Activated naive CD4-positive, alpha-beta T cell treated with anti-CD3 and anti-CD28 coated beads, Interleukin-2, amount 10 ng/mL, durations not matched to agents 7 days and 5 days (primary cell): ENCODE data around the gene POTEG.
"Not testable (repeated sequence)": the region's sequence is repeated elsewhere in the genome, so short reads cannot be mapped to it uniquely, and the experiment has no call there.

Source experiments
- CTCF ChIA-PET: fragments of 350-600 bp; sonication (Branson Sonifier 250); formaldehyde crosslinking; loops from one replicate; lab custom pipeline; 2021; ENCODE audit warnings: antibody characterized with exemption; lab: Charles Lee
- DNase-seq: peaks from one replicate; pipeline ENCODE4 v3.0.0-alpha.2; 2020
- H3K27ac Mint-ChIP-seq: one replicate; pipeline ENCODE4 v1.8.0; 2021; ENCODE audit warnings: mild to moderate bottlenecking, moderate library complexity, mixed read lengths
- H3K27me3 Mint-ChIP-seq: one replicate; pipeline ENCODE4 v1.8.0; 2021; ENCODE audit warnings: mild to moderate bottlenecking, mixed read lengths
- H3K36me3 Mint-ChIP-seq: one replicate; pipeline ENCODE4 v1.8.0; 2021; ENCODE audit warnings: mixed read lengths
- H3K4me1 Mint-ChIP-seq: one replicate; pipeline ENCODE4 v1.8.0; 2021; ENCODE audit warnings: mixed read lengths
- H3K4me3 Mint-ChIP-seq: one replicate; pipeline ENCODE4 v1.8.0; 2021; ENCODE audit warnings: mild to moderate bottlenecking, moderate library complexity, mixed read lengths
- H3K9me3 Mint-ChIP-seq: one replicate; pipeline ENCODE4 v1.8.0; 2021; ENCODE audit warnings: mixed read lengths

The POTEG gene

DNA sequence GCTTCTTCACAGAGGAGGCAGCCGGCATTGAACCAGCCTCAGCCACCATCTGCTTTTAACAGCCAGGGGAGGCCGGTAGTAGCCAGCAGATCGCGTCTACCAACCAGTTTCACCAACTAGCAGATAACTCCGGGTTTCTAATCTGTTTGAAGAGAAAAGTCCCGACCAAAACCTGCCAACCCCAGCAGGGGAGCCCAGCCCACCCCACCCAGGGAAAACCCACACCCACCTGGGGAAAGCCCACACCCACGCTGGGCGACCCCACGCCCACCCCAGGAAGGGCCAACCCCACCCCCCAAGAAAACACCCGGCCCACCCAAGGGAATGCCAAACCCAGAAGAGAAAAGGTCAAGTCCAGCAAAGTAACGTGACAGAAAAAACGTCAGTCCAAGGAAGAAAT is at the start of gene POTEG:
POTEG (minus strand) TSS at position 101 of the 400 bp plus-strand sequence; CDS start at position 49, 52 bp downstream.
- H3K4me3 Mint-ChIP-seq, CTCF ChIA-PET: not testable (repeated sequence)

DNA sequence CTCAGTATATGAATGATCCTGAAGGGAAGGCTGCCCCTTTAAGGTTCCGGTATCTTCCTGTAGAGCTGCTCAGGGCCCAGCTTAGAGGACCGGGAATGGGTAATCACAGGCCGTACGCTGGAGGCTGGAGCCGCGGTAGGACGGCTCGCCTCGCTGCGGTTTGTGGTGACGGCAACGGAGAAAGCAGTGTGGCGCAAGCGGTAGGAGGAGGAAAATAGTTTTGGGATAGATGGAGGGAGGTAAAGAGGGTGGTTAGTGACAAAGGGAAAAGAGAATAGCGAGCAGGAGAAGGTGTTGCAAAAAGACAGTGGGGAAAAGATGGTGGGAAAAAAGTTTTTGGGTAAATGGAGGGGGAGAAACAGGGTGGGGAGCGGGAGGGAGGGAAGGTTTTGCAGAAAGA is 48.0 kb upstream of the POTEG start:
- not testable (repeated sequence) for H3K27ac Mint-ChIP-seq

More for the DNA sequence above, at the start of gene POTEG:
- not testable (repeated sequence) for DNase-seq, H3K27ac Mint-ChIP-seq, H3K9me3 Mint-ChIP-seq, H3K4me1 Mint-ChIP-seq, H3K36me3 Mint-ChIP-seq, H3K27me3 Mint-ChIP-seq

DNA sequence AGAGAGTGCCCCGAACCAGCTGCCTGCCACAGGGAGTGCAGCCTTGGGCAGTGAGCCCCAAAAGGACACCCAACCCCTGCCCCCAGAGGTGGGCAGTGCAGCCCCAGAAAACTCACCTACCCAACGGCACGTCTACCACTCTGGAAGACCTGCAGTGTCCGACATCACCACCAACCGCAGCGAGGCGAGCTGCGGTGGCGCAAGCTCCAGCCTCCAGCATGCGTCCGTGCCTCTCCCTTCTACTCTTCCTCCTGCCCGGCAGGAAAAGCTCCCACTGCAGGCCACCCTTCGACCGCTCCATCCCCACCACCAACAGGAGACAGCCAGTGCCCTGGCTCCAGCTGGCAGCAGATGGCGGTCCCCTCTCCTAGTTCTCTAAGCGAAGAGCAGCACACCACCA is 47.3 kb upstream of the POTEG start:
- H3K27me3 Mint-ChIP-seq, H3K36me3 Mint-ChIP-seq, DNase-seq, H3K4me3 Mint-ChIP-seq, H3K27ac Mint-ChIP-seq, H3K4me1 Mint-ChIP-seq, CTCF ChIA-PET, H3K9me3 Mint-ChIP-seq: not testable (repeated sequence)

More for the DNA sequence above, 48.0 kb upstream of the POTEG start:
- H3K9me3 Mint-ChIP-seq, H3K4me3 Mint-ChIP-seq, DNase-seq, H3K4me1 Mint-ChIP-seq, H3K36me3 Mint-ChIP-seq, CTCF ChIA-PET, H3K27me3 Mint-ChIP-seq: not testable (repeated sequence)

DNA sequence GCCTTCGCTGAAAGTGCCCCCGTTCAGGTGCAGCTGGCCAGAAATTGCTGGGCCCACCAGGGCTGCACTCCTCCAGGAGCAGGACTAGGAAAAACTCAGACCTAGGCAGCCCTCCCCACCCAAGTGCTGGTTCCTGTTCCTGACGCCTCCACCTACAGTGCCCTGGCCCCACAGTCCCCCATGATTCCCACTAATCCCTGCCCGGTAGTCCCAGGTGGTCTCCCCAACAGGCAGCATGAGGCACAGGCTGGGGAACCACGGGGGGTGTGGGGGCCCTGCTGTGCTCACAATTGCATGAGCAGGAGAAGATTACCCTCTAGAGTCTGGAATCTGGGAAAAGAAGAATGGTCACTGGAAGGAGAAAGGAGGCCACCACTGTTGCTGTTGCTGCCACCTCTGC is 46.4 kb upstream of the POTEG start:
- DNase-seq, H3K4me3 Mint-ChIP-seq, H3K36me3 Mint-ChIP-seq, H3K9me3 Mint-ChIP-seq, H3K27ac Mint-ChIP-seq, H3K4me1 Mint-ChIP-seq, CTCF ChIA-PET, H3K27me3 Mint-ChIP-seq: not testable (repeated sequence)

DNA sequence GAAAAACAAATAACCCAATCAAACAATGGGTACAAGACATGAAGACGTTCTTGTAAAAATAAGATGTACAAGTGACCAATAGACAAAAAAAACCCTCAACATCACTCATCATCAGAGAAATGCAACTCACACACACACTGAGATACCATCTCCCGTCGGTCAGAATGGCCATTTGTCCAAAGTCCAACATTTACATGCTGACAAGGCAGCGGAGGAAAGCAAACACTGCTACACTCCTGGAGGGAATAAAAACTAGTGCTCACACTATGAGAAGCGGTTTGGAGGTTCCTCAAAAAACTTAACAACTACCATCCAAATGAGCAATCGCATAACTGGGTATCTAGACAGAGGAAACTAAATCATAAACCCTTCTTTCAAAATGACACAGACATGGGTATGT is 11.6 kb upstream of the POTEG start:
- H3K9me3 Mint-ChIP-seq, DNase-seq, H3K27me3 Mint-ChIP-seq, H3K27ac Mint-ChIP-seq, H3K4me3 Mint-ChIP-seq, CTCF ChIA-PET, H3K4me1 Mint-ChIP-seq, H3K36me3 Mint-ChIP-seq: not testable (repeated sequence)

DNA sequence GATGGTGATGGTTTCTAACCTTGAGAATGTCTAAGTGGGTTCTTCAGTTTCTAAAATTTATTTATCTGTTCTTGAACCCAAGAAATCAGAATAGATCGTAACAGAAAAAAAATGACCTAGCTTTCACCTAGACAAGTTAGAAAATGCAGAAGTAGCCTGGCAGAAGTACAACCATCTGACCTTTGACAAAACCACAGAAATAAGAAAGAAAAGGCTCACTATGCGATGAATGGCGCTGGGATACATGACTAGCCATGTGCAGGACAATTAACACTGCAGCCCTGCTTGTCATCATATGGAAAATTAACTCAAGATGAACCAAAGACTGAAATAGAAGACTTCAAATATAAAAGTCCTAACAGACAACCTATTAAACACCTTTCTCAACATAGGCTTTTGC is 5.7 kb upstream of the POTEG start:
- H3K4me3 Mint-ChIP-seq, H3K4me1 Mint-ChIP-seq, H3K9me3 Mint-ChIP-seq, H3K36me3 Mint-ChIP-seq, CTCF ChIA-PET, DNase-seq, H3K27me3 Mint-ChIP-seq, H3K27ac Mint-ChIP-seq: not testable (repeated sequence)

DNA sequence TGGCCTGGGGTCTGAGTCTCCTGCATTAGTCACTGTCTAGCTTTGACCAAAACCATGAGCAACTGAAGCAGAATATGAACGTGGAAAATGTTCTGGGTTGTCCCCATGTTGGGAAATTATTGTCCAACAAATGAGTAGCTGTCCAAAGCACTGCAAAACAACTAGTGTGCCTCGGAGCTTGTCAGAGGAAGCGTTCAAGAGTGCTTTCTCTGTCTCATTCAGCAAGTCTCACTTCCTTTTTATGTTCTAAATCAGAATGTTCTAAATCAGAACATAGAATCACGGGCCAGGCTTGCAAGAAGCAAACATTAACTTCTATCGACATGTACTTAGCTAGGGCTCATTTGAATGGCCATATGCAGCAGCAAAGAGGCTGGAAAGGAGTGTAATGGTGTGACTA is 5.1 kb upstream of the POTEG start:
- CTCF ChIA-PET, H3K4me3 Mint-ChIP-seq, H3K4me1 Mint-ChIP-seq: not testable (repeated sequence)

DNA sequence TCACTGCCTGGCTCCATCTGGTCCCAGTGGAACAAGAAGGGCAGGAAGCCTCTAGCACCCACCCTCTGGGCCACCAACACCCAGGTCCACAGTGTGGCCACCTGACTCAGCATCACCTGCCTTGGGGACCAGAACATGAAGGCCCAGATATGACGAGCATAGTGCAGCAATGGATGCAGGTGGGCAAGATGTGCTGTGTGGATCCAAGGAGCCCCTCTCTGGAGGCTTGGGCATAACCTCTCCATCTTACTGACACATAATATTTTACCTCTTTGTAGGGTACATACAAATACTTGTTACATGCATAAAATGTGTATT is 2.9 kb upstream of the POTEG start:
- DNase-seq, H3K27ac Mint-ChIP-seq, H3K9me3 Mint-ChIP-seq: not testable (repeated sequence)

More for the DNA sequence above, 5.1 kb upstream of the POTEG start:
- H3K36me3 Mint-ChIP-seq, H3K27ac Mint-ChIP-seq, H3K9me3 Mint-ChIP-seq, H3K27me3 Mint-ChIP-seq, DNase-seq: not testable (repeated sequence)

DNA sequence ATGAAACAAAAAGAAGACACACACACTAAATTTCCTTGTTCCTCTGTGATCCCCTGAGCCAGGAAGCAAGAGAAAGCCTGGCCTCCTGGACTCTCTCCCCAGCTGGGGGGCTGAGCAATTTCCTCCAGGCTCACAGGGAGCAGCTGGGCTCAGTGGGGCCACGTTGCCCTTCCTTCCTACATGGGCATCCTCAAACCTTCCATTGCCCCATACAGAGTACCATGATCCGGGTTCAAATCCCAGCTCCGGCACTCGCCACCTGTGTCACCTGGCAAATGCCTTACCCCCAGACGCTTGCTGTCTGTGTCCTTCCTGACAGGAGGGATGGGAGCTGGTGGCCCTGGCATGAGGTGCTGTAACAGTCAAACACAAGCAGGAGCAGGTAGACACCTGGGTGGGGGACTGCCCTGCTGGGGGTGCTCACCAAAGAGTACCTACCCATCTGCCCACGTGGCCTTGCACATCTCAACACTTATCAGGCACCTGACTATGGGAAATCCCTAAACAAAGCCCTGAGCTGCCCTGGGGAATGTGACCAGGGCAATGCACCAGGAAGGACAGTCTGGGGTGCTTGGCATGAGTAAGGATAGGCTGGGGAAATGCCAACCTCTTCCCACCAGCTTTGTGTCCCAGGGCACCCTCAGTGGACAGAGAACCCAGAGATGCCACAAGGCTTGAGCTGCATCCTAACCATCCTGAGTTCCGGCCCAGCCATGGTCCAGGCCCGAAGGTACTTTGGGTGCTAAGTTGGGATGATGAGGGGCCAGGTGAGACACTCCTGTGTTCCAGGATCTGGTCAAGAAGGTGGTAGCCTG is 2.4 kb upstream of the POTEG start:
- H3K27me3 Mint-ChIP-seq, CTCF ChIA-PET, H3K9me3 Mint-ChIP-seq, DNase-seq, H3K4me3 Mint-ChIP-seq, H3K27ac Mint-ChIP-seq, H3K4me1 Mint-ChIP-seq, H3K36me3 Mint-ChIP-seq: not testable (repeated sequence)

More for the DNA sequence above, 2.9 kb upstream of the POTEG start:
- H3K4me1 Mint-ChIP-seq, CTCF ChIA-PET, H3K36me3 Mint-ChIP-seq, H3K27me3 Mint-ChIP-seq, H3K4me3 Mint-ChIP-seq: not testable (repeated sequence)

DNA sequence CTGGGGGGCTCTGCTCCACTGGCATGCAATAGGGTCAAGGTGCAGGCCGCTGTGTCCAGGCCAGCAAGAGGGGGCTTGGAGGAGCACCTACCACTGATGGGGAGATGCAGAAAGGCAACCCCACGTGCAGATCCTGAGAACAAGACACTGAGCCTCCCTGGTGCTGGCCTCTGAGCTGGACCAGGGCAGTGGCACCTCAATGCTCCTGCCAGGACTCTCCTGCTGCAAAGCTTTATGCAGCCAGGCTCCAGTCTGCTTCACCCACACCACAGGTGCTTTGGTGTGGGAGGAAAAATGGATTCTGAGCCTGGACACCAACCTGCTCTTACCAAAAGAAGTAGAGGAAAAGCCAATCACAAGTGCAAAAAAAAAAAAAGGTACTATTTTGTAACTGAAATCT is 1.7 kb upstream of the POTEG start:
- H3K27me3 Mint-ChIP-seq, H3K27ac Mint-ChIP-seq, CTCF ChIA-PET, H3K9me3 Mint-ChIP-seq, H3K36me3 Mint-ChIP-seq, DNase-seq, H3K4me3 Mint-ChIP-seq, H3K4me1 Mint-ChIP-seq: not testable (repeated sequence)

DNA sequence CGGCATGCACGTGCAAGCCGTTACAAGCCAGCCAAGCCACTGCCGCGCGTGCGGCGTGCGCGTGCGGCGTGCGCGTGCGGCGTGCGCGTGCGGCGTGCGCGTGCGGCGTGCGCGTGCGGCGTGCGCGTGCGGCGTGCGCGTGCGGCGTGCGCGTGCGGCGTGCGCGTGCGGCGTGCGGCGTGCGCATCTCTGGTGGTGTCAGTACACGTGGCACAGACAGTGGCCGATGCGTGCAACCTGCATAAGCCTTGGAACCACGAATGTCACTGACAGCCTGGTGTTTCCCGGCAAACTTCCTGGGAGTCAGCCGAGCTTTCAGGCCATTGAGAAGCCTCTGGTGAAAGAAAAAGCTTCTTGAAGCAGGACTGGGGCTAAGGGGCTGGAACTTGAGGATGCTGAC is 750 bp upstream of the POTEG start:
- DNase-seq, H3K4me3 Mint-ChIP-seq, H3K36me3 Mint-ChIP-seq, H3K27ac Mint-ChIP-seq, H3K9me3 Mint-ChIP-seq, CTCF ChIA-PET, H3K4me1 Mint-ChIP-seq, H3K27me3 Mint-ChIP-seq: not testable (repeated sequence)

DNA sequence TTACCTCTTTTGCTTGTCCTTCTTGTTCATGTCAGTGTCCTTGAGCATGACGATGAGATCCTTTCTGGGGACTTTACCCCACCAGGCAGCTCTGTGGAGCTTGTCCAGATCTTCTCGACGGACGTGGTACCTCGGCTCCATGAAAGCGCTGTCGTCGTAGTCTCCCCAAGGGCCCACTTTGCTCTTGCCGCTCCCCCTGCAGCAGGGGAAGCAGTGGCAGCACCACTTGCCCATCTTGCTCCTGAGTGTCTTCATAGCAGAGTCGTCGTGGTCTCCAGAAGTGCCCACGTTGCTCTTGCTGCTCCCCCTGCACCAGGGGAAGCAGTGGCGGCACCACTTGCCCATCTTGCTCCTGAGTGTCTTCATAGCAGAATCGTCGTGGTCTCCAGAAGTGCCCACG is 376 bp downstream of the POTEG start:
- CTCF ChIA-PET, H3K27ac Mint-ChIP-seq, H3K27me3 Mint-ChIP-seq, H3K9me3 Mint-ChIP-seq, H3K4me3 Mint-ChIP-seq, H3K4me1 Mint-ChIP-seq, DNase-seq, H3K36me3 Mint-ChIP-seq: not testable (repeated sequence)

DNA sequence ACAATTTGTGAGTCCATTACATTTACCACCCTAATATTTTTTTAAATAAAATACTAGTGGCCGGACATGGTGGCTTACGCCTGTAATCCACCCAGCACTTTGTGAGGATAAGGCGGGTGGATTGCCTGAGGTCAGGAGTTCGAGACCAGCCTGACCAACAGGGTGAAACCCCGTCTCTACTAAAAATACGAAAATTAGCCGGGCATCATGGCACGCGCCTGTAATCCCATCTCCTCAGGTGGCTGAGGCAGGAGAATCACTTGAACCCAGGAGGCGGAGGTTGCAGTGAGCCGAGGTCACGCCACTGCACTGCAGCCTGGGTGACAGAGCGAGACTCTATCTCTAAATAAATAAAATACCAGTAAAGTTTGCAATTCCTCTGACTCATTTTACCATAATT is 25.6 kb downstream of the POTEG start:
- H3K4me3 Mint-ChIP-seq, H3K27me3 Mint-ChIP-seq, H3K36me3 Mint-ChIP-seq, CTCF ChIA-PET, DNase-seq, H3K27ac Mint-ChIP-seq, H3K9me3 Mint-ChIP-seq, H3K4me1 Mint-ChIP-seq: not testable (repeated sequence)

DNA sequence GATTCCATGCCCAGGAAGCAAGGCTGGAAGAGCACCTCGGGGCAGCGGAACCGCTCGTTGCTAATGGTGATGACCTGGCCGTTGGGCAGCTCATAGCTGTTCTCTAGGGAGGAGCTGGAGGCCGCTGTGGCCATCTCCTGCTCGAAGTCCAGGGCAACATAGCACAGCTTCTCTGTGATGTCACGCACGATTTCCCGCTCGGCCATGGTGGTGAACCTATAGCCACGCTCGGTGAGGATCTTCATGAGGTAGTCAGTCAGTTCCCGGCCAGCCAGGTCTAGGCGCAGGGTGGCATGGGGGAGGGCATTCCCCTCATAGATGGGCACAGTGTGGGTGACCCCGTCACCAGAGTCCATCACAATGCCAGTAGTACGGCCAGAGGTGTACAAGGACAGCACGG is 32.0 kb downstream of the POTEG start:
- H3K4me1 Mint-ChIP-seq, H3K36me3 Mint-ChIP-seq, DNase-seq, H3K27ac Mint-ChIP-seq, H3K27me3 Mint-ChIP-seq, H3K9me3 Mint-ChIP-seq, H3K4me3 Mint-ChIP-seq, CTCF ChIA-PET: not testable (repeated sequence)

DNA sequence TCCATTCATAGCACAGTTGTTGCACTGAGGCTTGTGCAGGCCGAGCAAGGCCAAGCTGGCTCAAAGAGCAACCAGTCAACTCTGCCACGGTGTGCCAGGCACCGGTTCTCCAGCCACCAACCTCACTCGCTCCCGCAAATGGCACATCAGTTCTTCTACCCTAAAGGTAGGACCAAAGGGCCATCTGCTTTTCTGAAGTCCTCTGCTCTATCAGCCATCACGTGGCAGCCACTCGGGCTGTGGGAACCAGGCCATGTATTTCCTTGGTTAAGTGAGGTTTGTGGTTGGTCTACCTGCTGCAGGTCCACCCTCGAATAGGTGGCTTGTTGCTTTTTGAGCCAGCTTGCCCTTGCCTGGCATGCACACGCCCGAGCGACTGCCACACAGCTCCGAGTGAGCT is 39.4 kb downstream of the POTEG start:
- H3K4me3 Mint-ChIP-seq, CTCF ChIA-PET, H3K9me3 Mint-ChIP-seq, H3K36me3 Mint-ChIP-seq, DNase-seq, H3K4me1 Mint-ChIP-seq, H3K27me3 Mint-ChIP-seq, H3K27ac Mint-ChIP-seq: not testable (repeated sequence)

DNA sequence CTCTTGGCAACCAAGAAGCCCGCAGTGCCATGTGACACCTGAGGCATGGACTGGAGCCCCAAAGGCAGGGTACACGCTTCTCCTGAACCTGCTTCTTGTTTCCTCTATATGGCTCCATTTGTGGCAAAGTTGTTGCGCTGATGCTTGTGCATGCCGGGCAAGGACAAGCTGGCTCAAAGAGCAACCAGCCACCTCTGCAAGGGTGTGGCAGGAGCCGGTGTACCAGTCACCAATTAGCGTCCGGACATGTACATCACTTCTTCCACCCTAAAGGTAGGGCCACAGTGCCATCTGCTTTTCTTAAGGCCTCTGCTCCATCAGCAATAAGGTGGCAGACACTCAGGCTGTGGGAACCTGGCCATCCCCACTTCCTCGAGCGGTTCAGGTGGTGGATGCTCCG is 43.9 kb downstream of the POTEG start:
- peak overlapping the region; percentile 56 for H3K27ac Mint-ChIP-seq
- CTCF ChIA-PET, H3K4me1 Mint-ChIP-seq, H3K27me3 Mint-ChIP-seq, DNase-seq, H3K9me3 Mint-ChIP-seq, H3K36me3 Mint-ChIP-seq, H3K4me3 Mint-ChIP-seq: not testable (repeated sequence)
